ENCODE data around the gene VSX2. TPM values are rescaled to one million over a fixed set of nuclear protein-coding genes. Genes with fewer than 3 reads are reported as not detected.

Gene VSX2
- polyA plus RNA-seq, 1 donor (not counting 4 experiments of a cell fraction or from before 2014, with no cell fraction given), result not detected

GRCh38 chr14:74271365-74271764 is 32.1 kb downstream of the VSX2 start:
- no peaks in the 10 kb centered on the region for H3K79me2 ChIP-seq (ENCODE audit: control insufficient read depth, insufficient read depth, low read length)
- no peaks in the 10 kb centered on the region for H3K9me3 ChIP-seq (ENCODE audit: control insufficient read depth, low read depth, low read length)
- H4K20me1 ChIP-seq (ENCODE audit: control insufficient read depth, extremely low read depth, insufficient read depth, low read length), result no peaks in the 10 kb centered on the region
- no peaks in the 10 kb centered on the region for H3K9me1 ChIP-seq (ENCODE audit: control insufficient read depth, extremely low read depth, insufficient read depth, low read length)
- TF ChIP-seq EZH2 (IDR thresholded peaks at IDR 0.05; ENCODE audit: low read length) (no peak), CTCF (optimal IDR thresholded peaks at IDR 0.05 in 1 of 3, IDR thresholded peaks at IDR 0.05 in 1 of 3, conservative IDR thresholded peaks at IDR 0.05 in 1 of 3; ENCODE audit: extremely low read depth in 1 of 3, insufficient read depth in 2 of 3, low read length in 3 of 3) (no peak)
- no peak overlapping the region for H3K9ac ChIP-seq (ENCODE audit: control insufficient read depth, extremely low read depth, insufficient read depth, low read length)
- H3K27ac ChIP-seq (ENCODE audit: control insufficient read depth, insufficient read depth, low read length), result no peak overlapping the region
- FAIRE-seq, result no peak
- no peak for DNase-seq (ENCODE audit: low read depth, low spot score)
- no peak overlapping the region for H3K4me3 ChIP-seq (ENCODE audit: control insufficient read depth in 2 of 3, extremely low read depth in 1 of 3, insufficient read depth in 2 of 3, low read depth in 1 of 3, low read length in 3 of 3)
- no peak overlapping the region for H2AFZ ChIP-seq (ENCODE audit: control insufficient read depth, low read length)
- H3K4me1 ChIP-seq (ENCODE audit: control insufficient read depth, extremely low read depth, insufficient read depth, low read length), result peaks cover 20% of the 10 kb centered on the region
- H3K4me2 ChIP-seq (ENCODE audit: control insufficient read depth, extremely low read depth, insufficient read depth, low read depth, low read length), result no peak overlapping the region
- H3K27me3 ChIP-seq (ENCODE audit: control insufficient read depth, extremely low read depth, insufficient read depth, low read length), result no peaks in the 10 kb centered on the region
- dilution Hi-C loops (cut with MboI; ENCODE audit: extremely low pct_ligation_motif_present, low sequenced_read_pairs), result no loop called here
- no peaks in the 10 kb centered on the region for H3K36me3 ChIP-seq (ENCODE audit: control insufficient read depth in 2 of 2, extremely low read depth in 1 of 2, insufficient read depth in 2 of 2, low read length in 2 of 2)

GRCh38 chr14:74275241-74275841 is 36.1 kb downstream of the VSX2 start:
- FAIRE-seq (peak; percentile 55), DNase-seq (ENCODE audit: low read depth, low spot score) (peak; percentile 46)
- Histone ChIP-seq H2AFZ (ENCODE audit: control insufficient read depth, low read length) (no peak overlapping the region), H3K4me1 (ENCODE audit: control insufficient read depth, extremely low read depth, insufficient read depth, low read length) (peaks cover 17% of the 10 kb centered on the region), H3K4me3 (ENCODE audit: control insufficient read depth in 2 of 3, extremely low read depth in 1 of 3, insufficient read depth in 2 of 3, low read depth in 1 of 3, low read length in 3 of 3) (no peak overlapping the region), H3K9ac (ENCODE audit: control insufficient read depth, extremely low read depth, insufficient read depth, low read length) (no peak overlapping the region), H3K9me3 (ENCODE audit: control insufficient read depth, low read depth, low read length) (no peaks in the 10 kb centered on the region), H4K20me1 (ENCODE audit: control insufficient read depth, extremely low read depth, insufficient read depth, low read length) (no peaks in the 10 kb centered on the region), H3K79me2 (ENCODE audit: control insufficient read depth, insufficient read depth, low read length) (no peaks in the 10 kb centered on the region), H3K27ac (ENCODE audit: control insufficient read depth, insufficient read depth, low read length) (peak overlapping the region; percentile 0), H3K4me2 (ENCODE audit: control insufficient read depth, extremely low read depth, insufficient read depth, low read depth, low read length) (peak overlapping the region; percentile 20), H3K27me3 (ENCODE audit: control insufficient read depth, extremely low read depth, insufficient read depth, low read length) (peaks cover 6% of the 10 kb centered on the region), H3K36me3 (ENCODE audit: control insufficient read depth in 2 of 2, extremely low read depth in 1 of 2, insufficient read depth in 2 of 2, low read length in 2 of 2) (no peaks in the 10 kb centered on the region), H3K9me1 (ENCODE audit: control insufficient read depth, extremely low read depth, insufficient read depth, low read length) (no peaks in the 10 kb centered on the region)
- dilution Hi-C loops (cut with MboI; ENCODE audit: extremely low pct_ligation_motif_present, low sequenced_read_pairs), result no loop called here
- TF ChIP-seq EZH2 (IDR thresholded peaks at IDR 0.05; ENCODE audit: low read length) (no peak), CTCF (optimal IDR thresholded peaks at IDR 0.05 in 1 of 3, IDR thresholded peaks at IDR 0.05 in 1 of 3, conservative IDR thresholded peaks at IDR 0.05 in 1 of 3; ENCODE audit: extremely low read depth in 1 of 3, insufficient read depth in 2 of 3, low read length in 3 of 3) (no peak)

All from keratinocyte (primary cell).